ENCODE measurements around the gene UGT3A1. TPM values are rescaled to one million over a fixed set of nuclear protein-coding genes. Genes with fewer than 3 reads are reported as not detected.

UGT3A1 gene
- total and polyA plus RNA-seq, 2 experiments from 2014 or later: 27.9 to 35.4 TPM

DNA sequence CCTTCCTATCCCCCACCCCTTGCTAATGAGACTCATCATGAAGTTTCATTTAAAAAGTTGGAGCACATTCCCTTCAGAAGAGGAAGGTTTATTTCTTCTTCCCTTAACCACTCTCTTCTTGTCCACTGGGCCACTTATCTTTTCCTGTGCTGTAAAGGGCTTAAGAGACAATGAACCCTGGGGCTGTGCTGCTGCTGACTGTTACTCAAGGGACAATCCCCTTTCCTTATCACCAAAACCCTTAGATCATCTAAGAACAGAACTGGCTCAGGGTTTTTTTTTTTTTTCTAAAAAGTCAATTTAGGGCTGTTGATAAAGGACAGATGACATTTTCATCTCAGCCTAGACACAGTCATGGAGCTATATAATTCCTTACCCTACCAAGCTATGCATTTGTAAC, 82.4 kb downstream of the UGT3A1 start:
- peak; percentile 27 for DNase-seq (ENCODE audit: low spot score)
- H4K20me1 ChIP-seq (ENCODE audit: insufficient read depth, poor library complexity, severe bottlenecking): no peaks in the 10 kb centered on the region
- H3K4me3 ChIP-seq: no peak overlapping the region
- H3K27ac ChIP-seq: no peak overlapping the region
- H3K36me3 ChIP-seq (replicated peaks; ENCODE audit: insufficient read depth, low read depth): no peaks in the 10 kb centered on the region
- no peaks in the 10 kb centered on the region for H3K27me3 ChIP-seq
- H2AFZ ChIP-seq: no peak overlapping the region
- H3K4me2 ChIP-seq: no peak overlapping the region
- H3K79me2 ChIP-seq: no peaks in the 10 kb centered on the region
- no peaks in the 10 kb centered on the region for H3K4me1 ChIP-seq (ENCODE audit: insufficient read depth)
- H3K9me3 ChIP-seq (ENCODE audit: low read depth): no peaks in the 10 kb centered on the region
- H3K9me2 ChIP-seq (replicated peaks; ENCODE audit: insufficient read depth): no peaks in the 10 kb centered on the region
- TF ChIP-seq EZH2phosphoT487 (IDR thresholded peaks at IDR 0.05; ENCODE audit: low read depth, severe bottlenecking, unreplicated experiment): no peak

DNA sequence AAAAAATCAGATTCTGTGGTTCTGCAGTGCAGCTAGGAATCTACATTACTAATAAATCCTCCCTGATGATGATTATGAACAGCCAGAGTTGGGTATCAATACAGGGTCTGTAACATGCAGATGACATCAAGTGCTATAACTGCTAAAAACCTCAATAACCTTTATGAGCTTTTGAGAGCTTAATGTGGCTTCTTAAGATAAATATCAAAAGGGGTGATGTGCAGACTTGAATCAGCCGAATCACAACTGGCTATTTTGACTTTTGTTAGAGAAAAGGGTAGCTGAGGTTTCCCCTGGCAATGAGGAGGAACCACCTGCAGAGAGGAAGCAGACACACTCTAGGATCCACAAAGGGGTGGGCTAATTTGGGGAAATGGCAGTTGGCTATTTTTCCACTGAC, 83.0 kb downstream of the UGT3A1 start:
- Histone ChIP-seq H3K27ac (no peak overlapping the region), H2AFZ (no peak overlapping the region), H3K4me2 (no peak overlapping the region), H3K79me2 (no peaks in the 10 kb centered on the region), H4K20me1 (ENCODE audit: insufficient read depth, poor library complexity, severe bottlenecking) (no peaks in the 10 kb centered on the region), H3K9me3 (ENCODE audit: low read depth) (no peaks in the 10 kb centered on the region), H3K27me3 (no peaks in the 10 kb centered on the region), H3K9me2 (replicated peaks; ENCODE audit: insufficient read depth) (no peaks in the 10 kb centered on the region), H3K4me3 (no peak overlapping the region), H3K4me1 (ENCODE audit: insufficient read depth) (no peaks in the 10 kb centered on the region), H3K36me3 (replicated peaks; ENCODE audit: insufficient read depth, low read depth) (no peaks in the 10 kb centered on the region)
- TF ChIP-seq EZH2phosphoT487 (IDR thresholded peaks at IDR 0.05; ENCODE audit: low read depth, severe bottlenecking, unreplicated experiment) (no peak), EZH2 (IDR thresholded peaks at IDR 0.05; ENCODE audit: borderline replicate concordance) (no peak)
- TF ChIP-seq, protein P1, sequence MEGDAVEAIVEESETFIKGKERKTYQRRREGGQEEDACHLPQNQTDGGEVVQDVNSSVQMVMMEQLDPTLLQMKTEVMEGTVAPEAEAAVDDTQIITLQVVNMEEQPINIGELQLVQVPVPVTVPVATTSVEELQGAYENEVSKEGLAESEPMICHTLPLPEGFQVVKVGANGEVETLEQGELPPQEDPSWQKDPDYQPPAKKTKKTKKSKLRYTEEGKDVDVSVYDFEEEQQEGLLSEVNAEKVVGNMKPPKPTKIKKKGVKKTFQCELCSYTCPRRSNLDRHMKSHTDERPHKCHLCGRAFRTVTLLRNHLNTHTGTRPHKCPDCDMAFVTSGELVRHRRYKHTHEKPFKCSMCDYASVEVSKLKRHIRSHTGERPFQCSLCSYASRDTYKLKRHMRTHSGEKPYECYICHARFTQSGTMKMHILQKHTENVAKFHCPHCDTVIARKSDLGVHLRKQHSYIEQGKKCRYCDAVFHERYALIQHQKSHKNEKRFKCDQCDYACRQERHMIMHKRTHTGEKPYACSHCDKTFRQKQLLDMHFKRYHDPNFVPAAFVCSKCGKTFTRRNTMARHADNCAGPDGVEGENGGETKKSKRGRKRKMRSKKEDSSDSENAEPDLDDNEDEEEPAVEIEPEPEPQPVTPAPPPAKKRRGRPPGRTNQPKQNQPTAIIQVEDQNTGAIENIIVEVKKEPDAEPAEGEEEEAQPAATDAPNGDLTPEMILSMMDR (IDR thresholded peaks at IDR 0.05; ENCODE audit: poor library complexity): no peak
- WGBS (ENCODE audit: low lambda C conversion rate, missing lambda C conversion rate): 33% methylated on average over 1 of the region's 1 CpG
- DNase-seq (ENCODE audit: low spot score): no peak

DNA sequence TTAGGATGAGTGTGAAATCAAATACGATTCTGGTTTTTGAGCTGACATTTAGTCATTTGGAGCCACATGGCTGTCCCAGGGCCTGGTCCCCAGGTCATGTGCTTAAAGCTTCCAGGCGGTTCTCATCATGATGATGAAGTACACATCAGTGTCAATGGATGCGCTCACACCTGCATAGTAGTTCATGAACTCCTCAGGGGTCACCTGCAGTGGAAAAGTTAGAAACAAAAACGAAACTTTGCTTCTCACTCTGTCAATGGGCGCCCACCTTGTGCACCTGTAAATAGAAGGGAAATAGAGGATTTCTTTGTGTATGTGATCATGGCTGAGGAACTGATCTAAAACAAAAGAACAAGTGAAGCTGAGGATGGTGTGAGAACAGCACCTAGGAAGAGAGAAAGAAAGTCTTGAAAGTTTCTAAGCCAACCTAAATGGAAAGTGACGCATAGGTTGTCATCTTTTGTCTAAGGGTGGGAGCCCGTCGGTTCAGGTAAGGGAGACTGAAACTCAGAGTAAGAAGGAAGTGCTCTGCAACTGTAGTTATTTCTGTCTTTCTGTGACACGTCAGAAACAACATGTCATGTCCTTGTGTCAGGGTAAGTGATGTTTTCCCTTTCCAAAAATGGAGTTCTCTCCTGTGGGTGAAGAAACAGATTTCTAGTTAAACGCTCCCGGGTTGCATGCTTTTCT, 86.6 kb downstream of the UGT3A1 start:
- Histone ChIP-seq H3K27me3 (no peaks in the 10 kb centered on the region), H3K79me2 (no peaks in the 10 kb centered on the region), H3K9me2 (replicated peaks; ENCODE audit: insufficient read depth) (no peaks in the 10 kb centered on the region), H3K27ac (no peak overlapping the region), H2AFZ (no peak overlapping the region), H4K20me1 (ENCODE audit: insufficient read depth, poor library complexity, severe bottlenecking) (no peaks in the 10 kb centered on the region), H3K4me1 (ENCODE audit: insufficient read depth) (no peaks in the 10 kb centered on the region), H3K9me3 (ENCODE audit: low read depth) (no peaks in the 10 kb centered on the region), H3K4me3 (no peak overlapping the region), H3K36me3 (replicated peaks; ENCODE audit: insufficient read depth, low read depth) (no peaks in the 10 kb centered on the region), H3K4me2 (no peak overlapping the region)
- no peak for TF ChIP-seq EZH2phosphoT487 (IDR thresholded peaks at IDR 0.05; ENCODE audit: low read depth, severe bottlenecking, unreplicated experiment)
- TF ChIP-seq EZH2 (IDR thresholded peaks at IDR 0.05; ENCODE audit: borderline replicate concordance): no peak
- TF ChIP-seq, protein P1 (IDR thresholded peaks at IDR 0.05; ENCODE audit: poor library complexity): no peak
- no peak for DNase-seq (ENCODE audit: low spot score)
- WGBS (ENCODE audit: low lambda C conversion rate, missing lambda C conversion rate): 85% methylated on average over 11 of the region's 11 CpGs

DNA sequence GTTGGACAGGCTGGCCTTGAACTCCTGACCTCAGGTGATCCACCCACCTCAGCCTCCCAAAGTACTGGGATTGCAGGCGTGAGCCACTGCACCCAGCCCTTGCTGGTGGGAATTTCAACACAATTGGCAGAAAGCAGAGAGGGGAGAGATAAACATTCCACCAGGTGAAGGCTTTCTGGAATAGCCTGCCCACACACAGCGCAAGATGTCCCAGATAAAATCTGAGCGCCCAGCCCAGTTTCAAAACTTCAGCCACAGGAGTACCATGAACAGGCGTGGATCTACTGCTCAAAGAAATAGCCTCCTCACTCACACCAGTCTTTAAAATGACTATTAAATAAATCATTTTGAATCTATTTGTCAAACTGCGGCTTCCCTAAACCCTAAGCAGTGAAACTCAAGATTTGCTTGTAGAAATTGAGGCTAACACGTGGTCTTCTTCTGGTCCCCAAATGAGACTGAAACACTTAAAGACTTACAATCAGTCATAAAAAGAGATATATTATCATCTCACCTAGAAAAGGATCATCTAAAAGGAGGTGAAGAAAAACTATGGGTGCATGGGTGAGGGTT, 87.5 kb downstream of the UGT3A1 start:
- no peaks in the 10 kb centered on the region for H3K27me3 ChIP-seq
- no peak overlapping the region for H2AFZ ChIP-seq
- WGBS (ENCODE audit: low lambda C conversion rate, missing lambda C conversion rate): 97% methylated on average over 6 of the region's 6 CpGs
- no peaks in the 10 kb centered on the region for H3K79me2 ChIP-seq
- no peaks in the 10 kb centered on the region for H4K20me1 ChIP-seq (ENCODE audit: insufficient read depth, poor library complexity, severe bottlenecking)
- DNase-seq (ENCODE audit: low spot score): no peak
- H3K9me2 ChIP-seq (replicated peaks; ENCODE audit: insufficient read depth): no peaks in the 10 kb centered on the region
- H3K36me3 ChIP-seq (replicated peaks; ENCODE audit: insufficient read depth, low read depth): no peaks in the 10 kb centered on the region
- H3K27ac ChIP-seq: no peak overlapping the region
- TF ChIP-seq EZH2 (IDR thresholded peaks at IDR 0.05; ENCODE audit: borderline replicate concordance) (no peak), EZH2phosphoT487 (IDR thresholded peaks at IDR 0.05; ENCODE audit: low read depth, severe bottlenecking, unreplicated experiment) (no peak)
- TF ChIP-seq, protein P1 (IDR thresholded peaks at IDR 0.05; ENCODE audit: poor library complexity): no peak
- no peak overlapping the region for H3K4me2 ChIP-seq
- H3K4me3 ChIP-seq: no peak overlapping the region
- H3K9me3 ChIP-seq (ENCODE audit: low read depth): no peaks in the 10 kb centered on the region
- H3K4me1 ChIP-seq (ENCODE audit: insufficient read depth): no peaks in the 10 kb centered on the region

All from hepatocyte (in vitro differentiated cells).